ENCODE measurements around the gene MAB21L3. TPM values are rescaled to one million over a fixed set of nuclear protein-coding genes. Genes with fewer than 3 reads are reported as not detected.

Gene MAB21L3
- total and polyA plus RNA-seq, 2 experiments from 2014 or later = not detected

GRCh38 chr1:116152577-116152943, 41.4 kb downstream of the MAB21L3 start:
- no peak for TF ChIP-seq ZNF462 (CRISPR knock-in tag; IDR thresholded peaks at IDR 0.05)
- TF ChIP-seq ZNF331 (CRISPR knock-in tag; IDR thresholded peaks at IDR 0.05; ENCODE audit: low read depth) = no peak
- TF ChIP-seq CTCF (conservative IDR thresholded peaks at IDR 0.05; ENCODE audit: low read depth in 2 of 2) = no peak
- Histone ChIP-seq H3K27ac (ENCODE audit: low read depth) (no peak overlapping the region), H3K4me1 (ENCODE audit: insufficient read depth) (no peaks in the 10 kb centered on the region), H3K9me2 (ENCODE audit: insufficient read depth) (no peaks in the 10 kb centered on the region; the same call in 1 of the 2 replicates), H3K27me3 (ENCODE audit: insufficient read depth) (peaks cover 5% of the 10 kb centered on the region; the same call in 1 of the 2 replicates), H3K4me3 (peak overlapping the region; percentile 59), H4K20me1 (replicated peaks; ENCODE audit: insufficient read depth) (no peaks in the 10 kb centered on the region), H3K79me2 (replicated peaks; ENCODE audit: insufficient read depth) (no peaks in the 10 kb centered on the region), H3K36me3 (ENCODE audit: insufficient read depth) (no peaks in the 10 kb centered on the region), H3F3A (replicated peaks; ENCODE audit: low read depth) (no peaks in the 10 kb centered on the region), H3K4me2 (peak overlapping the region; percentile 88), H2AFZ (peak overlapping the region; percentile 97; the same call in 1 of the 2 replicates)
- Mint-ChIP-seq H3K27ac (no peak overlapping the region), H3K4me1 (peaks cover 3% of the 10 kb centered on the region; the same call in 2 of the 3 replicates), H3K9me3 (no peaks in the 10 kb centered on the region; the same call in 1 of the 3 replicates), H3K27me3 (ENCODE audit: insufficient read depth, low read depth, poor library complexity) (peaks cover 7% of the 10 kb centered on the region), H3K4me3 (peak overlapping the region; percentile 56; the same call in 2 of the 3 replicates), H3K36me3 (ENCODE audit: low read depth) (no peaks in the 10 kb centered on the region)
- ATAC-seq (no peak), DNase-seq (ENCODE audit: low spot score) (no peak)

Data from GM23338 (cell line).